Brain pericyte (primary cell): ENCODE measurements around the gene MTOR.

Experiments
- DNase-seq: peaks from one replicate; pipeline ENCODE4 v3.0.0-alpha.2; 2012; ENCODE audit warnings: low read depth, low spot score

MTOR gene

DNA sequence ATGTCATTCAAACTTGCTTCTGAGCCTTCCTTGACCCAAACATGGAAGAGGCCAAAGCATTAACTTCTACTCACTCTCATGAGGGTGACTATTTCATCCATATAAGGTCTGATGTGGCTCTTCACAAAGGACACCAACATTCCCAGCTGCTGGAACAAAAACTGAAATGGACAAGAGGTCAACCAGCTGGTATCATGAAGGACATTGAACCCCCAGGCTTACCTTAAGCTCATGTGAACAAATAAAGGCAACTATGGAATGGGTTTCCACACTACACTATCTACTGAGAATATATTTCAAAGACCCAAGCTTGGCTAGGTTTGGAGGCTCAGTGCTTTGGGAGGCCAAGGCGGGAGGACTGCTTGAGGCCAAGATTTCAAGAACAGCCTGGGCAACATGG is 46.3 kb downstream of the MTOR start:
- DNase-seq = no peak

DNA sequence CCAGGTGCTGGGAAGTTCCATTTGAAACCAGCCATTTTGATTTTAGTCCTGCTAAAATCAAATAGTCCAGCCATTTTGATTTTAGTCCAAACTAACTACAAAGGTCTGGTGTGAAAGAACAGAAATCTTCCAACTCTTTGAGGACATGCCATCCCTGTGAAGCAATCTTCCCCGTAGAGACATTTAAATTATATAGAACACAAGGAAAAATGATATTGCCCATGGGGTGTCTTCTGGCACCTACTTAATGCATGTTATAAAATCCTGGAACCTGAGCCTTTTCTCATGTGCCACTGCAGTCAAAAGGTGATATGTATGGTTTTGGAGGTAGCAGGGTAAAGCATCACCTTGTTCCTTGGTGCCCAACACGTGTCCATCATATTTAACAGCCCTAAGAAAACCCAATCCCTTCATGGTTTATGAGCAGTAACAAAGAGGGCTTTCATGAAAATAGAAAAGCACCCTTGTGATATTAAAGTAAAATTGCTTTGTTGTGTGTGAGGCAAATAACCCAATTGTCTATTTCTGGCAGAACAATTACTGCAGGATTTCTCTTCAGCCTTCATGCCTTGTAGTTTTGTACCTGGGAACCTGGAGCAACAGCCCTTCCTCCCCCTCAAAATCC is 46.9 kb downstream of the MTOR start:
- DNase-seq = no peak

DNA sequence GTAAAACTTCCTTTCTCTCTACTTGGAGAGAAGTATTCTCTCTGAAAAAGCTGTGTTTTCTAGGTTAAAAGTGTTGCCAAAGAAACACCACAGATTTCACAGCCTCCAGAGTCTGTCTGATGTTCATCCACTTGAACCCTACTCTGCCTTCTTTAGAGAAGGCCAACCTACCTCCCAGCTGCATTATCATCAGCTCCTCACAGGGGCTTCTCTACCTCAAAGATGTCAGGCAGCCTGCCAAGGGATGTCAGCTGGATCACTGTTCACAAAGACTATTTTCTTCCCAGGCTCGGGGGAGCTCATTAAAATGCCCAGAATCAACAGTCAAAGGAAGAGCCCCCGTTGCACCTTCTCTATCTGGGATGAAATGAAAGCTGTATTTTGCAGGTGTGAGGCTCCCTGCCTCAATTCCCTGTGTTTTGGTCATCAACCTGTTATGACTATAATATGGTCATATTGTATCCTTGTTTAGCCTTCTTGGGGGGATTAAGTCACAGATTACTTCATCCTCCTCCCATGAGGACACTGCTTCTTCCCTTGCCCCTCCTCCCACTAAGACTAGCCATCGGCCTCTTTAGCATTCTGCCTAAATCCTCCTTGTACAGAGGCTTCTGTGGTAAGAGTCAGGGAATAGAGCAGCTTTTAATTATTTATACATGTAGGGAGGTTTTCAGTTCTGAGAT is 47.5 kb downstream of the MTOR start:
- no peak for DNase-seq

DNA sequence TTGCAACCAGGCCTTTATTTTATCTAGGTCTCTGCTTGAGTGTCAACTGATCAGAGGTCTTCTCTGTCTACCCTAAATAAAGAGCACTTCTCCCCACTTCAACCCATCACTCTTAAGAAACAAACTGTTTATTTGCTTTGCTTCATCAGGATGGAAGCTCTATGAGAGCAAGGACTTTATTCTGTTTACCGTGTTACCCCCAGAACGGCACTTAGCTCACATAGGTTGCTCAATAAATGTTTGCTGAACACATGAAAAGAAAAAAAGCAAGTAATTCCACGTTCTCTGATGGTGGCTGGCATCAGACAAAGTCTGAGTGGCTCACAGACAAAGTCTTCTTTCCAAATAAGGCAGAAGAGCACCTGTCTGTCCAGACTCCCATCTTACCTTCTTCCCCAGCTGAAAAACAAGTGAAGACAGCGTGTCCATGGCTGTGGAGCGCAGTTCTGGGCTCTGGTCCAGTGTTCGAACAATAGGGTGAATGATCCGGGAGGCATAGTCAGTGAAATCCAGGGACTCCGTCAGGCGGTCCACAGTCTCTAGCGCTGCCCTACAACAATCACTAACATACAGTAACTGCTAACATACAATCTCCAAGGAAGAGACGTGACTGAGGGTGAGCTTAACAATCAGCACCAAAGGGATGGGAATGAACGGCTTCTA is 50.3 kb downstream of the MTOR start:
- DNase-seq = no peak

DNA sequence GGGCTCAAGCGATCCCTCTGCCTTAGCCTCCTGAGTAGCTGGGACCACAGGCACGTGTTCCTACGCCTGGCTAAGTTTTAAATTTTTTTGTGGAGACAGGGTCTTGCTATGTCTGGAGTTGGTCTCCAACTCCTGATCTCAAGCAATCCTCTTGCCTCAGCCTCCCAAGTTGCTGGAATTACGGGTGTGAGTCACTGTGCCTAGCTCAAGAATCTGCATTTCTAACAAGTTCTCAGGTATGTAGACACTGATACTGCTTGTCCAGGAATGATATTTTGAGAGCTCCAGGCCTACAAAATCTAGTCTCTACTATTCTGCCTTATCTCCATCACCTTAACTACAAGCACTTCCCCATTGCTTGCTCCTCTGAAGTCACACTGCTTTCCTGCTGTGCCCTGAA is 50.9 kb downstream of the MTOR start:
- DNase-seq = no peak

- DNase-seq = no peak
Observed at GRCh38 chr1:11207898-11208611, 54.3 kb downstream of the MTOR start.

GRCh38 chr1:11204396-11205190 is 57.8 kb downstream of the MTOR start:
- no peak for DNase-seq

DNA sequence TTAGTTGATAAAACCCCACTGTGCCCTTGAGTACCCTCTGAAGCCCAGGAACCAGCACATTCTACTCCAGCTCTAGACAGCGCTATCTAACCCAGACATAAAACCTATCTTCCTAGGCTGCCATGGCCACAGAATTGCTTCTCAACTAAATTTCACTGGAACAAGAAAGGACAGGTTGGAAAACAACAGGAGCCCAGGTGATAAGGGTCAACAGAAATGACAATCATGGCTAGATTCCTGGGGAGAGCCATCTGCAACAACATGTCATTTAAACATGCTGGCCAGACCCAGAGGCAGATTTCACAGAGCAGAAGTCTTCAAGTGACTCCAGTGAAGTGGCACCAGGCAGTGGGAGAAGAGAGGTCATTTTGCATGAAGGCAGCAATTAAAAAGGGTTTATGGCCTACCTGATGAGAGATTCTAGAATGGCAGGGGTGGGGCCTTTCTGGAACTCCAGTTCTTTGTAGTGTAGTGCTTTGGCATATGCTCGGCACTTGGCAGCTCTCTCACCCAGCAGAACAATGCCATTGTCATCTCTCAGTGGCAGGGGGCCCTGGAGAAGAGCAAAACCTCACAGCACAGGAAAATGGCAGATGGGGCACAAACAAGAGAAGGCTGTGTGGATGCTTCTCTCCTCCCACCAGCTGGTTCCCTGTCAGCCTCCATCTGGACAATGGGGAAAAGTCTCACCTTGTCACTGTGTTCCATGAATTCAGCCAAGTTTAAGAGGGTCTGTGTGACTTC is 63.3 kb downstream of the MTOR start:
- DNase-seq = no peak

DNA sequence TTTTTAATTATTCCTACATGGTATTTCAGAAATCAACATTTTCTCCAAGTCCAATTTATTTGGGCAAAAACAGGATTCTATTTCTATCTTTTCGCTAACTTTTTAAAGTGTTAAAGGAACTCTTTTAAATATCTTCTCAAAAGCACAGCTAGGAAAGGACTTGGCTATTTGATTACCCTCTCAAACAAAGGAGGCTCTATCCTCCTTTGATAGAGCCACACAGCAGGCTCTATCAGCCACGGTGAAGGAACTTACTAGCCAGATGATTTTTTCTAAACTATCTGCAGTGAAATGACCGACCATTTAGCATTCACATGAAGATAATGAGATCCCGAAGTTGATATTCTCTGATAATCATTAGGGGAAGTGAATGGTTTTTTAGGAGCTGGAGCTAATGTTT is 64.1 kb downstream of the MTOR start:
- DNase-seq = no peak

- DNase-seq = no peak
Observed at GRCh38 chr1:11197359-11197758, 65.0 kb downstream of the MTOR start.

- DNase-seq = no peak
Observed at GRCh38 chr1:11196945-11197344, 65.4 kb downstream of the MTOR start.

- DNase-seq = no peak
Observed at GRCh38 chr1:11194407-11195176, 67.8 kb downstream of the MTOR start.

- no peak for DNase-seq
Observed at GRCh38 chr1:11193376-11193775, 69.0 kb downstream of the MTOR start.

- no peak for DNase-seq
Observed at GRCh38 chr1:11188858-11189451, 73.4 kb downstream of the MTOR start, which contains the start of gene ANGPTL7. ANGPTL7 (plus strand) TSS chr1:11189355; CDS start chr1:11189580, 225 bp downstream.

- DNase-seq = no peak
Observed at GRCh38 chr1:11188381-11188780, 74.0 kb downstream of the MTOR start.

GRCh38 chr1:11187931-11188330 is 74.4 kb downstream of the MTOR start:
- no peak for DNase-seq

- no peak for DNase-seq
Observed at GRCh38 chr1:11187494-11187893, 74.9 kb downstream of the MTOR start.

GRCh38 chr1:11187000-11187399 is 75.4 kb downstream of the MTOR start:
- DNase-seq = no peak

GRCh38 chr1:11184973-11185372 is 77.4 kb downstream of the MTOR start:
- DNase-seq = no peak

GRCh38 chr1:11182884-11183283 is 79.5 kb downstream of the MTOR start:
- no peak for DNase-seq
